Measurements from ENCODE around the gene CISD1. TPM values are rescaled to one million over a fixed set of nuclear protein-coding genes. Genes with fewer than 3 reads are reported as not detected.

The CISD1 gene
- total RNA-seq, 1 donor from 2014 or later = 22.6 TPM

- no peaks in the 10 kb centered on the region for H3K9me3 Mint-ChIP-seq (ENCODE audit: low read depth)
- TF ChIP-seq, protein P1, sequence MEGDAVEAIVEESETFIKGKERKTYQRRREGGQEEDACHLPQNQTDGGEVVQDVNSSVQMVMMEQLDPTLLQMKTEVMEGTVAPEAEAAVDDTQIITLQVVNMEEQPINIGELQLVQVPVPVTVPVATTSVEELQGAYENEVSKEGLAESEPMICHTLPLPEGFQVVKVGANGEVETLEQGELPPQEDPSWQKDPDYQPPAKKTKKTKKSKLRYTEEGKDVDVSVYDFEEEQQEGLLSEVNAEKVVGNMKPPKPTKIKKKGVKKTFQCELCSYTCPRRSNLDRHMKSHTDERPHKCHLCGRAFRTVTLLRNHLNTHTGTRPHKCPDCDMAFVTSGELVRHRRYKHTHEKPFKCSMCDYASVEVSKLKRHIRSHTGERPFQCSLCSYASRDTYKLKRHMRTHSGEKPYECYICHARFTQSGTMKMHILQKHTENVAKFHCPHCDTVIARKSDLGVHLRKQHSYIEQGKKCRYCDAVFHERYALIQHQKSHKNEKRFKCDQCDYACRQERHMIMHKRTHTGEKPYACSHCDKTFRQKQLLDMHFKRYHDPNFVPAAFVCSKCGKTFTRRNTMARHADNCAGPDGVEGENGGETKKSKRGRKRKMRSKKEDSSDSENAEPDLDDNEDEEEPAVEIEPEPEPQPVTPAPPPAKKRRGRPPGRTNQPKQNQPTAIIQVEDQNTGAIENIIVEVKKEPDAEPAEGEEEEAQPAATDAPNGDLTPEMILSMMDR (IDR thresholded peaks at IDR 0.05) = no peak
- H3K4me3 Mint-ChIP-seq (ENCODE audit: unreplicated experiment) = peak within 1 kb of the TSS; percentile 89
- peak; percentile 97 for DNase-seq (ENCODE audit: low spot score)
- H3K36me3 Mint-ChIP-seq (ENCODE audit: low read depth) = no peaks in the 10 kb centered on the region
- peak within 1 kb of the TSS; percentile 98 for H3K27ac Mint-ChIP-seq (ENCODE audit: unreplicated experiment)
- H3K27me3 Mint-ChIP-seq (ENCODE audit: low read depth) = no peaks in the 10 kb centered on the region
- H3K4me1 Mint-ChIP-seq (ENCODE audit: low read depth) = peaks cover 36% of the 10 kb centered on the region
Measured at GRCh38 chr10:58267713-58268453, 1.1 kb upstream of the CISD1 start, which contains the start of gene IPMK. Gene IPMK (minus strand): TSS chr10:58267894. CDS start chr10:58267611, 283 bp downstream.

DNA sequence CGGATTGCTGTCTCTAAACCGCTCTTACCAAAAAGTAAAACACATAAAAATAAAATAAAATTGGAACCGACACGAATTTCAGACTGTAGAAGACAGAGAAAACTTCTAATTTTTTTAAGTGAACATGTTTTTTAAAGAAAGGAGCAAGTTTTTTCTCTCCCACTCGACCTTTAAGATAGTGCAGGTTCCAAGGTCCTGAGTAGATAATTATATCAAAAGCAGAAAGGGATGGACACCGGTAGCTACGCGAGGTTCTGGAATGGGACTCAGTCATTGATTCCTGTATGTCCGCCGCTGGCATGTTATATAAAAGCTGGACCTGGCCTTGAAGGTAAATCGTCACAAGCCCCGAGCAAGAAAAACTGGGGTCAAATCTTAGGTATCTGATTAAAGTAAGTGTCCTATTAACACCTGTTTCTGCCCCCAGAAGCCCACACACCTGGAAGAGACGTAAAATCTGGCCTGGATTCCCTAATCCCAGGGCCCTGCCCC lies 462 bp upstream of the CISD1 start:
- TF ChIP-seq, protein P1 (IDR thresholded peaks at IDR 0.05) = no peak
- peak overlapping the region; percentile 98 for H3K27ac Mint-ChIP-seq (ENCODE audit: unreplicated experiment)
- peak overlapping the region; percentile 89 for H3K4me3 Mint-ChIP-seq (ENCODE audit: unreplicated experiment)
- no peaks in the 10 kb centered on the region for H3K27me3 Mint-ChIP-seq (ENCODE audit: low read depth)
- no peak for DNase-seq (ENCODE audit: low spot score)
- no peaks in the 10 kb centered on the region for H3K36me3 Mint-ChIP-seq (ENCODE audit: low read depth)
- H3K9me3 Mint-ChIP-seq (ENCODE audit: low read depth) = no peaks in the 10 kb centered on the region
- peaks cover 41% of the 10 kb centered on the region for H3K4me1 Mint-ChIP-seq (ENCODE audit: low read depth)

GRCh38 chr10:58269782-58270290 lies 874 bp downstream of the CISD1 start:
- Mint-ChIP-seq H3K9me3 (ENCODE audit: low read depth) (no peaks in the 10 kb centered on the region), H3K4me1 (ENCODE audit: low read depth) (peaks cover 46% of the 10 kb centered on the region), H3K27me3 (ENCODE audit: low read depth) (no peaks in the 10 kb centered on the region), H3K4me3 (ENCODE audit: unreplicated experiment) (peak overlapping the region; percentile 89), H3K36me3 (ENCODE audit: low read depth) (no peaks in the 10 kb centered on the region), H3K27ac (ENCODE audit: unreplicated experiment) (peak overlapping the region; percentile 98)
- no peak for DNase-seq (ENCODE audit: low spot score)
- TF ChIP-seq, protein P1 (IDR thresholded peaks at IDR 0.05) = peak; percentile 25

DNA sequence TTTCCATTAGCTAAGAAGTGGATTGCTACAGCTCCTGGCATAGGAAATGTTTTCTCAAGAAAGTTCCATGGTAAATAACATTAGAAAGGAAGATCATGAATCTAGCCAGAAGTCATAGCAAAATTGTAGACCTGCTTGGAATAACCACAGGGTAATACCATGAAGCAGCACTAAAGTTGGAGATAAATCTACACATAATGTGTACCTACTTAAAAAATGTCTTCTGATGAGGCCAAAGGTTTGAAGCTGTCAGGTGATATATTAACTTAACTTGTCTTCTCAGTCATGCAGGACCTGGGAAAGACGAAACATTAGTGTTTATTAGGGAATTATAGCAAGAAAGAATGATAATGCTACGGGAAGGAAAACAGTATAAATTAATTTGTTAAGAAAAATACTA lies 6.3 kb downstream of the CISD1 start:
- TF ChIP-seq, protein P1 (IDR thresholded peaks at IDR 0.05) = no peak

DNA sequence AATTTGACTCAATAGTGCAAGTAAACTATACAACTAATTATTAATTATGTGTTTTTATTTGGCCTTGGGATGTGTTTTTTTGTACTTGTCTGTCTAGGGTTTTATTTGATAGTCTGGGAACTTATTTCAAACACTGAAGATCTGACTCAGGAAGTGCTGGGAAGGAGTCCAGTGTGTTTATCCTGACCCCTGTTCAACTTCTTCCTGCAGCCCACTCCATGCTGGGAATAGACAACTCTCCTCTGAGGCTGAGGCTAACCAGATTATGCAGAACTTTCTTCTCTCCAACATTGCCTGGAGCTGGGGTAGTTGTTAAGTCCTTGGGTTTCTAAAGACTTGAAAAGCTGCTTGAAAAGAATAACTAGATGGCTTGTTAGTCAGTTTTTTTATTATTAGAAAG lies 6.9 kb downstream of the CISD1 start:
- no peak for DNase-seq (ENCODE audit: low spot score)
- H3K27me3 Mint-ChIP-seq (ENCODE audit: low read depth) = no peaks in the 10 kb centered on the region
- H3K4me1 Mint-ChIP-seq (ENCODE audit: low read depth) = peaks cover 34% of the 10 kb centered on the region
- H3K36me3 Mint-ChIP-seq (ENCODE audit: low read depth) = no peaks in the 10 kb centered on the region
- no peak overlapping the region for H3K4me3 Mint-ChIP-seq (ENCODE audit: unreplicated experiment)
- H3K27ac Mint-ChIP-seq (ENCODE audit: unreplicated experiment) = peak overlapping the region; percentile 62
- H3K9me3 Mint-ChIP-seq (ENCODE audit: low read depth) = no peaks in the 10 kb centered on the region
- TF ChIP-seq, protein P1 (IDR thresholded peaks at IDR 0.05) = no peak

More for the DNA sequence above, 6.3 kb downstream of the CISD1 start:
- no peak overlapping the region for H3K4me3 Mint-ChIP-seq (ENCODE audit: unreplicated experiment)
- H3K27me3 Mint-ChIP-seq (ENCODE audit: low read depth) = no peaks in the 10 kb centered on the region
- DNase-seq (ENCODE audit: low spot score) = no peak
- no peaks in the 10 kb centered on the region for H3K36me3 Mint-ChIP-seq (ENCODE audit: low read depth)
- H3K27ac Mint-ChIP-seq (ENCODE audit: unreplicated experiment) = peak overlapping the region; percentile 6
- peaks cover 37% of the 10 kb centered on the region for H3K4me1 Mint-ChIP-seq (ENCODE audit: low read depth)
- no peaks in the 10 kb centered on the region for H3K9me3 Mint-ChIP-seq (ENCODE audit: low read depth)

Measured in chondrocyte (in vitro differentiated cells).